Astrocyte of the spinal cord (primary cell): ENCODE results near the gene NINJ1.

Experiments used
- DNase-seq: peaks from one replicate; pipeline ENCODE4 v3.0.0; 2011; ENCODE audit warnings: low read depth, low spot score
- H3K4me3 ChIP-seq: 2 replicates; pipeline ENCODE4 v1.5.1; 2011; ENCODE audit warnings: low read depth, mild to moderate bottlenecking, low read length, moderate library complexity
- in situ Hi-C: cut with HindIII; loops from 2 replicates; pipeline ENCODE4 v1.10.0; 2017; ENCODE audit warnings: low sequenced_read_pairs
- TF ChIP-seq, protein P1 (sequence below): IDR thresholded peaks from 2 replicates; pipeline ENCODE4 v1.5.1; 2012; ENCODE audit warnings: low read depth, mild to moderate bottlenecking, low read length, inconsistent platforms

The NINJ1 gene

DNA sequence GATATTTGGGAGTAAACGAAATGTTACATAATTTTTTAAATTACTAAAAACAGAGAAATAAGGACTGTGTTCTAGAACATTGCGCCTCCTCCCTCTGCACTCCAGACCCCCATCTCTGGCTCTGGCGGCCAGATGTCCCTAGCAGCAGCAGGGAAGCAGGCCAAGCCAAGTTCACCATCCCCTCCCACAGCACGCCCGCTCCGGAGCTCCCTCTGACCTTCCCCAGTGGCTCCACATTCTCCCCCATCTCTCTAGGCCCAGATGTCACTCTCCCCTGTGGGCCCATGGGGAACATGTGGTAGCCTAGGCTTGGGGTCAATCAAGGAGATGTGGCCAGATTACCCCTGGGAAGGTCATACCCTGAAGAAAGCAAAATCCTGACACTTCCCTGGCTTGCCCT, 43.6 kb upstream of the NINJ1 start:
- TF ChIP-seq, protein P1, sequence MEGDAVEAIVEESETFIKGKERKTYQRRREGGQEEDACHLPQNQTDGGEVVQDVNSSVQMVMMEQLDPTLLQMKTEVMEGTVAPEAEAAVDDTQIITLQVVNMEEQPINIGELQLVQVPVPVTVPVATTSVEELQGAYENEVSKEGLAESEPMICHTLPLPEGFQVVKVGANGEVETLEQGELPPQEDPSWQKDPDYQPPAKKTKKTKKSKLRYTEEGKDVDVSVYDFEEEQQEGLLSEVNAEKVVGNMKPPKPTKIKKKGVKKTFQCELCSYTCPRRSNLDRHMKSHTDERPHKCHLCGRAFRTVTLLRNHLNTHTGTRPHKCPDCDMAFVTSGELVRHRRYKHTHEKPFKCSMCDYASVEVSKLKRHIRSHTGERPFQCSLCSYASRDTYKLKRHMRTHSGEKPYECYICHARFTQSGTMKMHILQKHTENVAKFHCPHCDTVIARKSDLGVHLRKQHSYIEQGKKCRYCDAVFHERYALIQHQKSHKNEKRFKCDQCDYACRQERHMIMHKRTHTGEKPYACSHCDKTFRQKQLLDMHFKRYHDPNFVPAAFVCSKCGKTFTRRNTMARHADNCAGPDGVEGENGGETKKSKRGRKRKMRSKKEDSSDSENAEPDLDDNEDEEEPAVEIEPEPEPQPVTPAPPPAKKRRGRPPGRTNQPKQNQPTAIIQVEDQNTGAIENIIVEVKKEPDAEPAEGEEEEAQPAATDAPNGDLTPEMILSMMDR, result no peak
- in situ Hi-C loops, result no loop called here
- DNase-seq, result no peak
- H3K4me3 ChIP-seq, result no peak overlapping the region

DNA sequence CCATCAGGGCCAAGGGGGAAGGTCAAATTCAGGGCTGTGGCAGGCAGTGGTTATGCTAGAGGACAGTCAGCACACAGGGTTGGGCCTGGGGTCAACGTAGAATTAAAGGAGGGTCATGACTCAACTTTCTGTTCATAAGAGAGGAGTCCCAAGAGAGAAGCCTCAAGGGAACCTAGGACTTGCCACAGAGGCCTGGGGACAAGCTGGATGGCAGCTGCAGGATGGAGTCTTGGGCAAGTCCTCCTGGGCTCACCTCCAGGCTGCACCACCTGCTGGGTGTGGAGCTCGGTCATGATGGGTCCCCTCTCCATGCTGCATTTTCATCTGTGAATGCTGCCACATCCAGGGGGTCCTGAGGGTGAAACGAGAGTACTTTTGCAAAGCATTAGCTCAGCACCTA, 40.9 kb upstream of the NINJ1 start:
- in situ Hi-C loops, result no loop called here
- TF ChIP-seq, protein P1, result no peak
- no peak for DNase-seq
- H3K4me3 ChIP-seq, result no peak overlapping the region

DNA sequence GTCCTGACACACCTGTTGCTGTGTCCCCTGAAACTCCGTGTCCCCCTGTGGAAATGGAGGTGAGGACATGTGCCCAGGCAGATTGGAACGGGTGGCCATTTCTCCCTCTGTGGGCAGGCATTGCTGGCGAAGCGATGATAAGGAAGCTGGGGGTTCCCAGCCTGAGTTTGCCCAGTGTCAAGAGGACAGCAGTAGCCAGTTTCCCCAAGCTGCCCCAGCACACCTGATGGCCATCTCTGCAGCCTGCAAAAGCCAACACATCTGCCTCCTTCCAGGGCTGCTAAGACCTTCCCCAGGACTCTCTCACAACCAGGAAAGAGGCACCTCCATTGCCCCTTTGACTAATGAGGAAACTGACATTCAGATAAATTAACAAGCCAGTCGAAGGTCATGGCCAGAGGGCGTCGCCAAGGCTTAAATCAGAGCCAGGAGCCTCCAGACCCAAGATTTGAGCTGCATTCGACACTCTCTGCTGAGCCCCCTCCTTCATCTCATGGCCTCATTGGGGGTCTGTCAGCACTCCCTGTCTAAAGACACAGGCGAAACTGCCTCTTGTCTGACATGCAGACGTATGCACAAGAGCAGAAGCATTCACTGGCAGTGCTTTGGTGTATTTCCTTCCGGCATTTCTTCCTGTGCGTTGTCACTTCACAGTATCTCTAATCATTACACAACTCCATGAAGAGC, 39.5 kb upstream of the NINJ1 start:
- in situ Hi-C loops, result no loop called here
- no peak overlapping the region for H3K4me3 ChIP-seq
- no peak for DNase-seq
- TF ChIP-seq, protein P1, result no peak

DNA sequence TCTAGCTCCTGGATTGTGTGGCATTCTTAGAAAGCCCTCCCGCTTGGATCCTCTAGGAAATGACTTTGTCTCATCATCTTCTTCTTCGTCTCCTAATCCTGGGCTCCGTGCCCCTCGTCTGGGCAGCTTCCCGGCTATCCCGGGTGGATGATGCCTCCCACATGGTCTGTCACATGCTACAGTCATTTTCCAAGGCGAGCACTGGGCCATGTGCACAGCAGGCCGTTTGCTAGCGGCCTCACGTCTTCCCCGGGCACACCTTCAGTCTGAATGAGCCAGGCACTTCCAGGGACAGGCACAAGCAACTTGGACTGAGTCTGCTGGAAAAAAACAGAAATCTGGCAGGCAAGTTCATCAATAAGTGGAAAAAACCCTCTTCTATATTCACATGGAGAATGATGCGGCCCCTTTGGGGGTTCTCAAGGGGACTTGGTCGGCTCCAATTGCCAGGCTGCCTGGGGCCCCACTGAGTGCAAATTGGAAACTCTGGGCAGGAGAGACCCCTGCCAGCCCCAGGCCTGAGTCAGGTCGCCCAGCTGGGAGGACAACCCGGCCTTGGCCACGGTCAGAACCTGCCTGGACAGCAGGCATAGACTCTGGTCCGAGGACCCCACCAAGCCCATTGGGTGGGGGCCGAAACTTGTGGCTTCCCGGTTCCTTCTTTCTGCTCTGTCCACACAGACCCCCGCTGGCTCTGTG, 38.8 kb upstream of the NINJ1 start:
- in situ Hi-C loops, result no loop called here
- no peak for DNase-seq
- TF ChIP-seq, protein P1, result no peak
- no peak overlapping the region for H3K4me3 ChIP-seq

DNA sequence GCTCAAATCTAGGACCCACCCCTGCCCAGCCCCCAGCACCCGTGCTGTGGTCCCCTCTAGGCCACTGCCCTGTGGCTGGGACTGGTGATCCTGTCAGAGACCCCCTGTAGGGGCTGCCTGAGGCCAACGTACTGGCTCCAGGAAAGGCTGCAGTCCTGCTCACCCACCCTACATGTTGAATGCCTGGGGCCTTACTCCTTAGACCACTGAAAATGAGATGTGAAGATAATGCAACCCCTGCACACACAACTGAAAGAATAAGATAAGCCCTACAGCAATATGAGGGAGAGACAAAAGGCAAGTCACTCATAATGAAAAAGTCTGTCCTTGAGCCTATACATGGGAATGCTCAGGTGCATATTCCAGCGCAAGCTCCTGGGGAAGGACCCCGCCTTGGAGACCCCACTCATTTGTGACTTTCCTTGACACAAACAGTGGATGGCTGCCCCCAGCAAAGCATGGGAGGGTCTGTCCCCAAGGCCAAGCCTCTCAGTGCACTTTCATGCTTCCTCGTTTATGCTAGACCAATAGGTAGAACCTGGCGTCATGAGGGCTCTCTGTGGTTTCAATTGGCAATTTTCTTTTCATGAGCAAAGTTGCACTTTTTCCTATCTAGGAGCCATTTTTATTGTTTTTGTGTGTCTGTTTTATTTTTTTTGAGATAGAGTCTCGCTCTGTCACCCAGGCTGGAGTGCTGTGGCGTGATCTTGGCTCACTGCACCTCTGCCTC, 37.4 kb upstream of the NINJ1 start:
- in situ Hi-C loops, result no loop called here

DNA sequence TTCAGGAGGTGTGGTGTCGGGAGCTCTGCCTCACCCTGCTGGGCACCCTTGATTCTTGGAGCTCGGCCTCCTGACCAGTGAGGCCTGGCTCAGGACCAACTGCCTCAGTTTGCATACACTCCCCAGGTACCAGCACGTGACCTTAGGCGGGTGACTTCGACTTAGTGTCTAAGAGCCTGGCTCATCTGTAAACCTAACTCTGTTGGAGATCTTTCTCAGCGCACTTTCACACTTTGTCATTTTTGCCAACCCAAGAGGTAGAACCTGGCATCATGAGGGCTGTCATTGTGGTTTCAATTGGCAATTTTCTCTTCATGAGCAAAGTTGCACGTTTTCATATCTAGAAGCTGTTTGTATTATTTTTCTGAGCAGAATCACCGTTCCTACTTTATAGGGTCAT, 36.5 kb upstream of the NINJ1 start:
- in situ Hi-C loops, result no loop called here
- H3K4me3 ChIP-seq, result no peak overlapping the region
- DNase-seq, result no peak
- TF ChIP-seq, protein P1, result no peak

More for the DNA sequence above, 37.4 kb upstream of the NINJ1 start:
- no peak for DNase-seq
- TF ChIP-seq, protein P1, result no peak
- no peak overlapping the region for H3K4me3 ChIP-seq
